Metanephros (tissue), 2 donors: ENCODE results near the gene C20orf204. TPM values are rescaled to one million over a fixed set of nuclear protein-coding genes. Genes with fewer than 3 reads are reported as not detected.

Source experiments
- small RNA-seq: library from RNA; depleted of rRNA; stranded (forward); fragments of <200 nt; gene quantifications from one replicate; pipeline ENCODE3, GENCODE V24; 2014; ENCODE audit warnings: low replicate concordance
- total RNA-seq: library from RNA; depleted of rRNA; stranded (reverse); fragments of >200 nt; gene quantifications from one replicate; pipeline ENCODE4 v1.2.3, GENCODE V29; 2014

Gene C20orf204
- total RNA-seq: 3.6 TPM

GRCh38 chr20:64035933-64036345 lies at the start of gene C20orf204:
Gene C20orf204 (plus strand): TSS chr20:64036182. CDS start chr20:64036324, 142 bp downstream.

GRCh38 chr20:64049060-64049877 lies 13.3 kb downstream of the C20orf204 start, which contains the start of gene SOX18:
Gene SOX18 (minus strand): TSS chr20:64049639. CDS start chr20:64049516, 123 bp downstream.

GRCh38 chr20:64062596-64063388 lies 26.8 kb downstream of the C20orf204 start, which contains the start of gene TCEA2:
Gene TCEA2 (plus strand): TSS chr20:64063198. CDS start chr20:64063313, 115 bp downstream.

GRCh38 chr20:64079273-64080012 lies 43.5 kb downstream of the C20orf204 start, which contains the start of gene RGS19:
Gene RGS19 (minus strand): TSS chr20:64079518. CDS start chr20:64076886, 2,632 bp downstream.

GRCh38 chr20:64080013-64080812 lies 44.2 kb downstream of the C20orf204 start, which contains the start of gene OPRL1:
Gene OPRL1 (plus strand): TSS chr20:64080082. CDS start chr20:64092721, 12,639 bp downstream.

GRCh38 chr20:64083804-64084684 lies 48.1 kb downstream of the C20orf204 start, which contains the start of gene LKAAEAR1:
Gene LKAAEAR1 (minus strand): TSS chr20:64084398. CDS start chr20:64084219, 179 bp downstream.

Small RNA genes lying within 50 kb of the gene (small RNA-seq; reads per million reads assigned to genes)
- not detected for gene AL355803.1
- gene MIR6813: not detected

Other genes starting within 250 kb of the C20orf204 start
- gene ZBTB46, start 204.9 kb upstream of the C20orf204 start, total RNA-seq: 26.4 TPM
- gene ABHD16B, start 174.7 kb upstream of the C20orf204 start, total RNA-seq: not detected
- 64.9 TPM for gene TPD52L2, start 170.9 kb upstream of the C20orf204 start, total RNA-seq
- gene DNAJC5, start 141.1 kb upstream of the C20orf204 start, total RNA-seq: 31.4 TPM
- 73.6 TPM for gene UCKL1, start 79.8 kb upstream of the C20orf204 start, total RNA-seq
- gene ZNF512B, start 66.3 kb upstream of the C20orf204 start, total RNA-seq: 18.3 TPM
- gene SAMD10, start 56.5 kb upstream of the C20orf204 start, total RNA-seq: 6.5 TPM
- gene PRPF6, start 55.0 kb upstream of the C20orf204 start, total RNA-seq: 64.6 TPM
- 20.5 TPM for gene SOX18, start 13.5 kb downstream of the C20orf204 start, total RNA-seq
- gene TCEA2, start 27.0 kb downstream of the C20orf204 start, total RNA-seq: 35.6 TPM
- 10.7 TPM for gene RGS19, start 43.3 kb downstream of the C20orf204 start, total RNA-seq
- gene OPRL1, start 43.9 kb downstream of the C20orf204 start, total RNA-seq: 2.3 TPM
- 1.1 TPM for gene LKAAEAR1, start 48.2 kb downstream of the C20orf204 start, total RNA-seq
- not detected for gene NPBWR2, start 71.4 kb downstream of the C20orf204 start, total RNA-seq
- gene MYT1, start 128.3 kb downstream of the C20orf204 start, total RNA-seq: 0.29 TPM
- gene PCMTD2, start 219.6 kb downstream of the C20orf204 start, total RNA-seq: 96.7 TPM